GM19240 (cell line): Measurements from ENCODE around the gene FGF10.

ENCODE experiments used
- DNase-seq: peaks from one replicate; pipeline ENCODE4 v3.0.0; 2011; ENCODE audit warnings: low spot score; ENCODE audit not compliant: insufficient read length

The FGF10 gene

DNA sequence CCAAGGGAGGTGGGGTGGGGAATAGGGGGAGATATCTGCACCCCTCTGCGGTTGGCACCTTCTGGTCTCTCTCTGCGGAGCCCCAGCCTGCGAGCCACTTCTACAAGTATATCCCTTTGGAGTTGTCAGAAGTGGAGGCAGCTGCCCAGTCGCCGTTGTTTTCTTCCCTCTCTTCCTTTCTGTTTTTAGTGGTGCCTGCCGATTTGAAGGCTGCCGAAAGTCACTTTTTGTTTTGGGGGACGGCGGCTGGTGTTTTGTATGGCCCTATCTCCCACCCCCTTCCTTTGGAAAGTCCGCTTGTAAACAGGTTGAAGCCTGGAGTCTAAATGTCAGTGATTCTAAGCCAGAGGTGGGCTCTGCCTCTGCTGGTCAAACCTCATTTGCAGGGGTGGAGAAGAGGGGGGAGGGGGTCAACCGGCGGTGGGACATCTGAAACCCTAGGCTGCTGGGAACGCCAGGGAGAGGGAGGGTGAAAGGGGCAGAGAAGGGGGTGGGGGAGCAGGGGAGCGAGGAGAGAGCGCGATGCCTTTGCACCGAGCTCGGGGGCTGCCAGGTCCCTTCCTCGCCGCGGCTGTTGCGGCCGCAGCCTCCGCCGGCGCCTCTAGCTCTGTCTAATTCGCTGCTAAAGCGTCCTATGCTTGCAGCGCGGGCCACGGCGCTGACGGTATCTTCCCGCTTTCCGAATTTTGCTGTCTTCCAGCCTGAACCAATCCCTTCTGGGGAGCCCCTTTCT lies at the start of gene FGF10:
FGF10 (minus strand) TSS at position 331 of the 733 bp plus-strand sequence. CDS start 738 bp downstream, outside the sequence.
- no peak for DNase-seq

DNA sequence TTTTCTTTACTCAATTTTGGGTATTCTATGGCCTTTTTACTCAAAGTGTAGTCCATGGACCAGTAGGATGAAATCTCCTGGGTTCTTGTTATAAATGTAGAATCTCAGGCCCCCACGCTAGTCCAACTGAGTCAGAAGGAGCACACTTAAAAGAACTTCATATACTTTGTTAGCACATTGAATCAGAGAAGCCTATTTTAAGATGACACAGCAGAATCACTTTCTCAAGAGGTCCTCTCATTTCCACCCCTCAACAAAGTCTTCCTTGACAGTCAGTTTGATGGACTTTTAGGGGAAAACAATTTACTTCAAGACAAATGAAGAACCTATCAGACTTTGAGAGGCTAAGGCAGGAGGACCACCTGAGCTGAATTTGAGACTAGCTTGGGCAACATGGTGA lies 37.7 kb upstream of the FGF10 start:
- DNase-seq, result no peak

DNA sequence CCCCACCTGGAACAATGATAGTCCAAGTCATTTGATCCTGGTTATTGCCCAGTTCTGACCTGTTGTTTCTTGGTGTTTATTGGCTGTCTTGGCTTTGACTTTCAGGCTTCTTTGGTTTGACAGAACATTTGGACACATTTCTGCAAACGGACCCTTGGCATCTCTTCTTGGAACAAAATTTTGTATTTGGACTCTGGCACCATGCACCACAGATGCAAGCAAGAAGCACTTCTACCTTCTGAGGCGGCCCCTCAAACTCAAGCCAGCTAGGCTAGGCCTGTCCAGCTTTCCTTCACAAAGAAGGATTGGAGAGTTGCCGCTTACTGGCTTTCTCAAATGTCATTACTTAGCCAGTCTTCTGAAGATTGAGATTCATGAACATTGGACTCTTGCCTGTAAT lies 23.1 kb upstream of the FGF10 start:
- no peak for DNase-seq

DNA sequence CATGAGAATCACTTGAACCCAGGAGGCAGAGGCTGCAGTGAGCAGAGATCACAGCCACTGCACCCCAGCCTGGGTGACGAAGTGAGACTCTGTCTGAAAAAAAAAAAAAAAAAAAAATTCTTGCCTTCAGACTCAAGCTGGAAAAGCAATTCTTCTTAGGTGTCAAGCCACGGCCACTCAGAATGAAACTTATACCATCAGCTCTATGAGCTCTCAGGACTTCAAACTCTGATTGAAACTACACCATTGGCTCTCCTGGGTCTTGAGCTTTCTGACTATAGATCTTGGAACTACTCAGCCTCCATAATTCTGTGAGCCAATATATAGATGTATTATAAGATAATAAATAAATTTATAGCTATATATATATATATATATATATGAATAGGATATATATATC lies 12.9 kb upstream of the FGF10 start:
- no peak for DNase-seq

DNA sequence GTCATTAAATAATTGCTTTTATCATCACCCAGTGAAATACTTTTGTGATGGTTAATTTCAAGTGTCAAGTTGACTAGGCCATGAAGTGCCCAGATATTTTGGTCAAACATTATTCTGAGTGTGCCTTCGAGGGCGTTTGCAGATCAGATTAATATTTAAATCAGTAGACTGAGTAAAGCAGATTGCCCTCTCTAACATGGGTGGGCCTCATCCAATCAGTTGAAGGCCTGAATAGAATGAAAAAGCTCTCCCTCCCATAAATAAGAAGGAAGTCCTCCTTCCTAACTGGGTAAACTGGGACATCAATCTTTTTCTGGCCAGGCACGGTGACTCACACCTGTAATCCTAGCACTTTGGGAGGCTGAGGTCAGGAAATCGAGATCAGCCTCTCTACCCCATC lies 12.4 kb upstream of the FGF10 start:
- no peak for DNase-seq

DNA sequence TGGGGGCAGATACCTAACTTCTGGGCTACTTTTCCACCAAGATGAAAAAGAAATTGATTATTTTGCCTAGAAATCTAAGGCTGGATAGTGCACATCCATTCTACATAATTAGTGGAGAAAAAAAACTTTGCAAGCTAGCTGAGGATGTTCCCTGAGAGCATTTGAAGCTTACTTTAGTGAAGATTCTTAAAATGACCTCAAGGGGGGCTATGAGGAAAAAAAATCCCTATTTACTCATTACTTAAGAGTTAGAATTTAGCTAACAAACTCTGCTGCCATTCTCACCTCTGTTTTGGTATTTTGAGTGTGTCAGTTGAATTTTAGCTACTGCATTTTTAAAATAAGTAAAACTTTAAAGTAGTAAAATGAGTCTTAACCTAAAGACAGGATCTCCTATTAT lies 9.2 kb upstream of the FGF10 start:
- DNase-seq, result no peak

DNA sequence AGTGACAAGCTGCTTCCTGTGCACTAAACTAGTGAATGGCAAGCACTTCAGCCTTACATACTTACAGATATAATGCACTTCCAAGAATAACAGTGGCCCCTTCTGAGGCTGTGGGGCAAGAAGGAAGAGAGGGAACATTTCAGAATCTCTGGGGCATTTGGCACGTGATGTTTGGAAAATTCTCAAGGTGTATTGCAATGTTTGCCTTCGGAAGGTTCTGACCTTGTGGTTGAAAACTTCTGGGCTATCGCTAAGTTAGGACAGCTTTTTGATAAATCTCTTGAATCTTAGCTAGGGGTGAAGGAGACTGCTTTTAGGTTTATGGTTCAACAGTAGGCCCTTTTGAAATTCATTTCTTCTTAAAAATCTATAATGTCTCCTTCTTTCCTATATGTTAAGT lies 7.1 kb upstream of the FGF10 start:
- DNase-seq, result no peak

DNA sequence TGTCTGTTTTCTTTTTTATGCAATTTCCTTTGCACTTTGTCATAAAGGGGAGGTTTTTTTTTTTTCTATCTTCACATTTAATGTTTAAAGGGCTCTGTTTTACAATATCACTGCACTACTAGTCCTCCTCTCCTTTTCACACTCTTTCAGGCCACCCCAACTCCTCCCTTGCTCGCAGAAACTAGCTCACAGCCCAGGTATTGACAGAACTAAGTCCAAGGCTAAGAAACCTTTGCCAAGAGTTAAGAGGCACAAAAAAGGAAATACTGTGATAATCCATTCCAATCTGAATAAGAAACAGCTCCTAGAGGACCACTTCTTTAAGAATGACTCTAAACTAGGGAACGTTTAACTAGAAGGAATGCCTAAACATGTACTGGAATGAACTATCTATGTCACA lies 1.1 kb upstream of the FGF10 start:
- no peak for DNase-seq

DNA sequence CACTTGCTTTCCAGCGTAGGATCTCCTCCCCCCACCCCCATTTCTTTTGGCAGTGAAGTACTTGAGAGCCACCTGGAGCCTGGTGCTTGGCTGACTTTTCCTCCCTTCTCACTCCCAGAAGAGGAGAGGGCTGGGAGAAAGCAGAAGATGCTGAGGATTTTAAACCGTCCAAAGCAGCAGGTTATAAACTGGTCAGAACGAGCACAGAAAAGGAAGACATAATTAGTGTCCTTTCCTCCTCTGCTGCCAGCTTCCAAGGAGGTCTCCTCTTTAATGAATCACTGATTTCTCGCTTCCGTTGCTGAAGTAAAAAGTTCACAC lies 563 bp upstream of the FGF10 start:
- DNase-seq, result no peak

DNA sequence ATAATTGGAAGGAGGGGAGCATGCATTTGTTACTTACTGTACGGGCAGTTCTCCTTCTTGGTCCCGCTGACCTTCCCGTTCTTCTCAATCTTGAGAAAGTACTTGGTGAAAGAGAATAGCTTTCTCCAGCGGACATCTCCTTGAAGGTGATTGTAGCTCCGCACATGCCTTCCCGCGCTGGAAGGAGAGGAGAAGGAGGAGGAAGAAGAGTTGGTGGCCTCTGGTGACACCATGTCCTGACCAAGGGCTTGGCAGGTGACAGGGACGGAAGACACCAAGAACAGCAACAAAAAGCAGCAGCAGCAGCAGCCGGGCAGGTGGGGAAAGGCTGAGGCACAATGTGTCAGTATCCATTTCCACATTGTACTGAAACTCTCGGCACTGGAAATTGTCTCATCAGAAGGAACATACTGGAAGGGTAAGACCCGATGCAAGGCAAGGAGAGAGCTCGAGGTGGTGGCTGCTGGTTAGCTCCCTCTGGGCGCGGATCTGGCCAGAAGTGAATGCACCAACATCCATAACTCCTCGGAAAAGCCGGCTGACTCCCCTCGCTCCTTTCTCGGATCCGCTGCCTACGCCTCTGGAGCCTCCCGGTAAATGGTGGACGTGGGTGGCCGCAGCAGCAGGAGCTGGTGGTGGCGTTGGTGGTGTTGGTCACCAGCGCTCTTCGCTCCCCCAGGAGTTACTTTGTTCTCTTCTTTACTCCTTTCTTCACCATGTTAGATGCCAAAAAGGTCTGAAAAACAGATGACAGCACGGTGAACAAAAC lies 715 bp downstream of the FGF10 start:
- no peak for DNase-seq

DNA sequence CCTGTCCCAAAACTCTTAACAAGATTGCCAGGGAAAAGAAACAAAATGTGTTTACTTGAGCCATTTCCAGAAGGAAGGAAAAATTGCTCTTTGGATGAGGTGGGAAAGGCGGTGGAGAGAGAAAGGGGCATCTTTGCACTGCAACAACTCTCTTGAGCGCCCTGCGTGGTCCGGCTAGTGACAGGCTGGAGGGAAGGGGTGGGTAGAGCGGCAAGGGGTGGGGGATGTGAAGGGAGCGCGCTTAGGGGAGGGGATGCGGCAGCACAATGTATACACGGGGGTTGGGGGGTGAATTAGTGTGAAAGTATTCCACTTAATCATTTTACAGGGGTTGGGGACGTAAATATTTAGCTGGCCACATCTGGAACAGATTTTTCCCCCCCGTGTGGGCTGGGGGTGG lies 1.3 kb downstream of the FGF10 start:
- no peak for DNase-seq

DNA sequence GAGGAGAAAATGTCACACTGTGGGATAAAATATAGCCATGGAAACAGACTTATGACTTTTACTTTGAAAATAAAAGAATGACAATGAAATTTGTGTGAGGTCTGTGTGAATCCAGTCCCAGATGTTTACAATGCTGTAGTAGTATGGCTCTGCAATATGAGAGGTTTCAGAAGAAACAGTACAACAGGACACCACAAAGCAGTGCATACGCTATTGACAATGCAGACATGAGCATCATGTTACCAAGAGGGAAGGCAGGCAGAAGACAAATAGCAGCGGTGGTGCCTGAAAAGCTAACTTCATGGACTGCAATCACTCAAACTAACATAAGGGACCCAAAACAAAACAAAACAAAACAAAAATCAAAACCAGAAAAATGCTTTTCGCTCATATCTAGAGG lies 1.8 kb downstream of the FGF10 start:
- DNase-seq, result no peak

DNA sequence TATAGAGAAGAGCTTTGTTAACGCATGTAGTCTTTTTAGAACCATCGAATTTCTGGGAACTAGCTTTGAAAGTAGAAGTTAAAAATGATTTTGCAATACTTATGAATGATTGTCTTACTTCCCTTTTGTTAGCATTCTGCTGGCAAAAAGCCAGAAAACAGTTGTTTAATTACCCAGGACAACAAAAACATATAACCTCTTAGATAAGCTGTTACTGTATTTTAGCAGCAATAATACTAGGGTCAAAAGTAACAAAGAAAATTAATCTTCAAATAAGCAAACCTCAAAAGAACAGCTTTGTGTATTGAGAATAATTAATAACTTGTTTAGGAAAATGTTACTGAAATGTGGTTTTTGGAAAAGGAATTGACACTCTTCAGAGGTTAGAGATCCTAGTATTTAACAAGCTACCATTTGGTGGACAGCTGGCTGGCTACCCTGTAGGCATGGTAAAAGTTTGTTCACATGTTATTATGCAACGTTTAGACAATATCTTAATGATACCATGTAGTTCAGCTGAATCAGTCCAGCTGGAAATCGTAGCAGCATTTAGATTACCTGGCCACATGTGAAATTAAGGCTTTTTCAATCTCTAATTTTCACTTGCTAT lies 3.8 kb downstream of the FGF10 start:
- DNase-seq, result no peak

DNA sequence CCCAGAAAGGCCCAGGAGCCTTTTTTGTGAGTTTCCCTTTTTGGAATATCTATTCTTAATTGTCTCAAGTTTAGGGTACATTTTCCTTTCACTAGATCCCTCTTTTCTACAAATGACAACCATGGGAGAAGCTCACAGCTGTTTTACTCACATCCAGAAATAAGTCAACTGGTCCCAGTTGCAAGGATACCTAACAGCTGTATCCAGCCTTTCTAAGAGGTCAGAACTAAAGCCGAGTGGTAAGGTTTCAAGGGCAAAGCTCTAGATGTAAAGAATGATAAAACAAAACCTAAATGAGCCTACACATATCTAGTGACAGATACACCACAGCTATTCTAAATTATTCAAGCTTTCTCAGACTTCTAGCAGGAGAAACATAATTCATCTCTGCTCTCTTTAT lies 4.4 kb downstream of the FGF10 start:
- no peak for DNase-seq

DNA sequence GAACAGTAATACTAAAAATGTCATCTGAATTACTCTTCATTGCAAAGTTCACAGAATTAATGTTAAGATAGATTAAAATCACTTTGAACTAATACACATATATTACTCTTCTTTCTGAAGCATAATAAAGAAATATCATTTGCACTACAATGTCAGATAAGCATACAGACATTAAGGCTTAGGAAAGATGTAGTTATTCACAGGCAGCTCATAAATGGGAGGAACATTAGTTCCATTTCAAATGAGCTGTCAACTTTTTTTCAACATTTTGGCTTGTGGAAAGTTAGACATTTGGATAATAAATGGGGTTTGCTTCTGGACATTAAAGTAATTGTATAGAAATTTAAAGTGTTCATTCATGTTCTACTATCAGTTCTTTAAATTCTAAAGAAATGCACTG lies 6.3 kb downstream of the FGF10 start:
- no peak for DNase-seq

DNA sequence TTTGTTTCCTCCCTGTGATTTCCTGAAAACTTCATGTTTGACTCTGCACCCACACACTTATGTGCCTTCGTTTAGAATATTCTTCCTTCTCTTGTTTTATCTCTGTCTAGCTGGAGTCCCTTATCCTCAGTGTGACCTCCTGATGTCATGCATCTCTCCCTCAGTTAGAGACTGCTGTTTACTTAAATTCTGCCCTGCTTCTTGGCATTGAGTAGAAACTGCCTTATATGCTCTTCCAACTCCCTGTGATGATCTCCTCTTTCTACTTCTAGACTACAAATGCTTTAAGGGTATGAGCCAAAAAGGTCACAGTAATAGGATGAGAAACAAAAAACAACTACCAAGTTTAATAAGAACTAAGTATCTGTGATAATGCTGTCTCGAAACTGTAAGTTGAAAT lies 12.2 kb downstream of the FGF10 start:
- DNase-seq, result no peak

DNA sequence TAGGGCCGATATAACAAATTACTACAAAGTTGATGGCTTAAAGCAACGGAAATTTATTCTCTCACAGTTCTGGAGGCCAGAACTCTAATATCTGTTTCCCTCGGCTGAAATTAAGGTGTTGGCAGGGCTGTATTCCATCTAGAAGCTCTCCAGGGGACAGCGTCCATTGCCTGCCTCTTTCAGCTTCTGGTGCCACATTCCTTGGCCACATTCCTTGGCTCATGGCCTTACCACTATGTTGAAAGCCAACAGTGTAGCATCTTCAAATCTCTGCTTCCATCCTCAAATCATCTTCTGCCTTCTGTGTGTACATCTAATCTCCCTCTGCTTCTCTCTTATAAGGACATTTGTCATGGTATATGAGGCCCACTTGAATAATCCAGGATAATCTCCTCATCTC lies 17.2 kb downstream of the FGF10 start:
- DNase-seq, result no peak

DNA sequence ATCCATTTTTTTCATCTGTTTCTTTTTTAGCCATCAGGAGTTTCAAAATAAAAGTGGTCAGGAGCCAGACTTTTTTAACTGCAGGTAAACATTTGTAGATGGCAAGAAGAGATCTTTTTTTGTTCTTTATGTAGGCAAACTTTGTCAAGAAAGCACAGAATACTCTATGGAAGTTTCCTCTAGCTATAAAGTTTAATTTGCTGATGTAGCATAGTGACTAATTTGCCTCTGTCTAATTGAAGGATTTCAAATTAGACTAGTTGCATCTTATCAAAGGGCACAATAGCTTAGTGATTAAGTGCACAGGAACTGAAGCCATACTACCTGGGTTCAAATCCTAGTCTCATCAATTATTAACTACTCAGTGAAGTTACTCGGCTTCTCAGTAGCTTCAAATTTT lies 22.0 kb downstream of the FGF10 start:
- DNase-seq, result no peak

DNA sequence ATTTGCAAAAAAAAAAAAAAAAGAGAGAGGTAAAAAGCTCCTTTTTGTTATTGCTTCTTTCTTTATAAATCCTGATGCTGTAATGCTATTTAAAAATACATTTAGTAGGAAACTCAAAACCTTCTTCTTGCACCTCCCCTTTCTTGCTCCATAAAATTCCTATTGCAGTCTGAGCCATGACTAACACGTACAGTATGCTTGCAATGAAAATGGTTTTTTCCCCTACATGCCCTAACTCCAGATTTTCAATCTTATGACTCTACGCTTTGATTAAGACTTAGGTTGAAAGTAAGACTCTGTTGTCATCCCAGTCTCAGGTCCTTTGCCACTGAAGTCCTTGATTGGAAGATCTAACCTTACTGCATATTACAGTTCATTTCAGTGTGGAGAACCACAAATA lies 23.9 kb downstream of the FGF10 start:
- DNase-seq, result no peak

DNA sequence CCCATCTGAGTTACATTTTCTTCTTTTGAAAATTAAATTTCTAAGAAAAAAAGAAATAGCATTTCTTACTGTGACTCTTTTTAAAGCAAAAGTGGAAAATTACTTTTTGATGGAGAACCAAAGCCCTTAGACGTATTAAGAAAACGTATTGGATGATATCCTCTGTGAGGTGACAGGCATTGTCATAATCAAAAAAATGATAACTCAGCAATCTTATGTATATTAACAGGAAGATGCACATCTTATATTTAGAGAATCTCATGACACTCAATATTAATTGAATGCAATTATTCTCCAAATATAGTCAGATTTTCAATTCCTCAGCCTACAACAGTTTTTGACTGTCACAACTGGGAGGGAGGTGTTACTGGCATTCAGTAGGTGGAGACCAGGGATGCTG lies 25.1 kb downstream of the FGF10 start:
- DNase-seq, result no peak

DNA sequence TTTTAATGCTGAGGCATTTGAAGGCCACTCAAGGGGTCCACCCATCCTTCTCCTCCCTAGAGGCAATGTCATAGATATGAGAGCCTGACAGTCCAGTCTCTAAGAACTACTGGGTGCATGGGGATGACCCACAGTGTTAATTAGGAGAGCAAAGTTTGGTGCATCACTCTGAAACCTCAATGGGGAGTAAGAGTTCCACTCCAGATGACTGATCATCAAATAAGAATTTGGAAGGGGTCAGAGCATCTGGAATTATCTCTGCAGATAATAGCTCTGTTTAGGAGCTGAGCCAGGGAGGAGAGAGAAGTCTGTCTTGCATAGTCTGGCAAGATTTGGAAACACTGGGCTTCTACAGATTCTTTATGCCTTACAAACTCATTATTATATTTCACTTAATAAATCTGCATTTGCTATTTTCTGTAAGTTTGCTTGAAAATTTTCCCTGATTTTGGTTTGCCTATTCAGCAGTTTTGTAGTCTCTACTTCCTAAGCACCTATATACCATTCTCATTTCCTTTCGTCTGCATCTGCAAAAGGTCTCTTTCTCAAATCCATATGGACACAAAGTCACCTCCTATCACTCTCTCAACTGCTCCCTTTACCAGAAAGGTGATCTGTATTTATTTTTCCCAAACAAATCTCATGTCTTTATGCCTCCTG lies 27.7 kb downstream of the FGF10 start:
- DNase-seq, result no peak

DNA sequence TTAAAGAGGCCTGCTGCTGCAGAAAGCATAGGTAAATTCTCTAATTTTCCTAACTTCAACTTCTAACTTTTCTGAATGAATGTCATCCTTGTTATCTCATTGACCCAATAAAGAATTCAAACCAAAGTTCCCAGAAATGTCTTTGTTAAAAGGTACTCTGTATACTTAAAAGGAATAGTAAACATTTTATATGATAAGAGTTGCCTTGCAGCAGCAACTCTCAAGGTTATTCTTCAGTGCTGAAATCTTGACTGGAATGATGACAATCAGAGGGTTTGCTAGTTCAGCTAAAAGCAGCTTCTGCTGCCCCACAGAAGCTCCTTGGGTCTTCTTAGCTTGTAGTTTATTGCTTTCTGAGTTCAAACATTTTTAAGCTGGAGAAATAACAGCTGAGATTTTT lies 28.3 kb downstream of the FGF10 start:
- no peak for DNase-seq
